Esophagus muscularis mucosa (tissue), 4 donors: ENCODE data around the gene ATP1A2.

Experiments used
- CTCF ChIP-seq, 3 experiments: fragments of 200-600 bp in 2 of 3; fragments of 450-650 bp in 1 of 3; sonication (generic) in 2 of 3; IDR thresholded peaks; one replicate each; pipeline ENCODE4 v1.5.1; 2017 to 2019; ENCODE audit warnings: antibody characterized with exemption in 3 of 3, mild to moderate bottlenecking in 2 of 3, moderate library complexity in 1 of 3
- EP300 ChIP-seq: sonication (generic); formaldehyde crosslinking; IDR thresholded peaks from one replicate; pipeline ENCODE4 v1.6.1; 2017; ENCODE audit warnings: antibody characterized with exemption
- POLR2A ChIP-seq: fragments of 450-650 bp; IDR thresholded peaks from one replicate; pipeline ENCODE4 v1.6.1; 2017; ENCODE audit warnings: antibody characterized with exemption, moderate library complexity, mild to moderate bottlenecking, low read depth
- POLR2AphosphoS5 ChIP-seq, 2 donors: sonication (generic); formaldehyde crosslinking; IDR thresholded peaks; one replicate each; pipeline ENCODE4 v1.6.1; 2017; ENCODE audit warnings: antibody characterized with exemption in 2 of 2

- TF ChIP-seq CTCF (IDR thresholded peaks at IDR 0.05) = no peak
- TF ChIP-seq POLR2A = no peak
- TF ChIP-seq POLR2AphosphoS5 (IDR thresholded peaks at IDR 0.05) = peak in 1 of 2 donors; percentile 14
- TF ChIP-seq EP300 = no peak
Measured at GRCh38 chr1:160148121-160148520, 32.6 kb downstream of the ATP1A2 start.
